H1 (cell line): ENCODE data around the gene FOSB. TPM values are rescaled to one million over a fixed set of nuclear protein-coding genes. Genes with fewer than 3 reads are reported as not detected.
"Not testable (repeated sequence)": the region's sequence is repeated elsewhere in the genome, so short reads cannot be mapped to it uniquely, and the experiment has no call there.

Experiments
- CTCF ChIA-PET: fragments of 300-600 bp; sonication (Branson Sonifier 250); formaldehyde crosslinking; loops from one replicate; lab custom pipeline; 2021; ENCODE audit not compliant: partially characterized antibody; lab: Charles Lee
- POLR2A ChIA-PET: fragments of 300-600 bp; sonication (Branson Sonifier 250); formaldehyde crosslinking; loops from one replicate; lab custom pipeline; 2021; ENCODE audit warnings: inconsistent platforms; ENCODE audit not compliant: partially characterized antibody; lab: Charles Lee
- DNase-seq, 2 experiments: peaks; one replicate each; pipeline versions ENCODE4 v3.0.0 to v3.0.0-alpha.2; 2010 to 2022; ENCODE audit warnings: low spot score in 2 of 2, low read depth in 1 of 2, mixed read lengths in 1 of 2
- FAIRE-seq: peaks from 2 replicates; lab custom pipeline; 2011; peaks lifted over from hg19 to GRCh38; lab: Jason Lieb, UNC
- H2AFZ ChIP-seq: 2 replicates; pipeline ENCODE4 v1.8.1; 2012; ENCODE audit warnings: low read length, inconsistent platforms
- H2AK5ac ChIP-seq: 2 replicates; pipeline ENCODE4 v1.6.1; 2013; ENCODE audit warnings: low read depth, low read length
- H2BK120ac ChIP-seq: replicated peaks from 2 replicates; pipeline ENCODE3; 2013; ENCODE audit warnings: low read depth, low read length, inconsistent platforms
- H2BK12ac ChIP-seq: 2 replicates; pipeline ENCODE4 v1.6.1; 2013; ENCODE audit warnings: low read depth, low read length
- H2BK15ac ChIP-seq: 2 replicates; pipeline ENCODE4 v1.6.1; 2013; ENCODE audit warnings: low read length
- H2BK20ac ChIP-seq: 2 replicates; pipeline ENCODE4 v1.6.1; 2013; ENCODE audit warnings: low read length
- H2BK5ac ChIP-seq: 2 replicates; pipeline ENCODE4 v1.6.1; 2013; ENCODE audit warnings: low read depth, low read length
- H3K14ac ChIP-seq: 2 replicates; pipeline ENCODE4 v1.6.1; 2013; ENCODE audit warnings: inconsistent platforms; ENCODE audit not compliant: insufficient read length
- H3K18ac ChIP-seq: 2 replicates; pipeline ENCODE4 v1.6.1; 2013; ENCODE audit warnings: low read length; ENCODE audit errors: extremely low read depth
- H3K23ac ChIP-seq: 2 replicates; pipeline ENCODE4 v1.6.1; 2013; ENCODE audit warnings: inconsistent platforms; ENCODE audit not compliant: insufficient read length
- H3K23me2 ChIP-seq: 2 replicates; pipeline ENCODE4 v1.6.1; 2013; ENCODE audit warnings: low read depth, low read length
- H3K27ac ChIP-seq: 2 replicates; pipeline ENCODE4 v1.6.1; 2011; ENCODE audit warnings: low read depth, low read length, inconsistent platforms
- H3K27me3 ChIP-seq, 4 experiments: replicated peaks in 1 of 4; 1 replicate in 1 of 4; 2 replicates in 3 of 4; pipeline versions ENCODE4 v1.6.1 to v1.8.1; 2011 to 2013; ENCODE audit warnings: low read length in 3 of 4, mild to moderate bottlenecking in 3 of 4, inconsistent platforms in 2 of 4, mixed read lengths in 2 of 4, moderate library complexity in 1 of 4; ENCODE audit not compliant: control insufficient read depth in 3 of 4, insufficient read depth in 3 of 4; ENCODE audit errors: extremely low read depth in 1 of 4
- H3K36me3 ChIP-seq, 4 experiments: 2 replicates each; pipeline versions ENCODE4 v1.6.1 to v1.8.1; 2011 to 2013; ENCODE audit warnings: mild to moderate bottlenecking in 4 of 4, low read length in 3 of 4, moderate library complexity in 2 of 4, control low read depth in 1 of 4, inconsistent platforms in 1 of 4; ENCODE audit not compliant: insufficient read depth in 4 of 4, control insufficient read depth in 2 of 4
- H3K4ac ChIP-seq: replicated peaks from 2 replicates; pipeline ENCODE3; 2013; ENCODE audit warnings: low read length, low read depth, mixed read lengths, inconsistent platforms; ENCODE audit not compliant: insufficient read length
- H3K4me1 ChIP-seq, 4 experiments: replicated peaks in 1 of 4; 1 replicate in 1 of 4; 2 replicates in 3 of 4; pipeline versions ENCODE4 v1.6.1 to v1.8.1; 2011 to 2013; ENCODE audit warnings: low read length in 3 of 4, inconsistent platforms in 2 of 4, mixed read lengths in 1 of 4; ENCODE audit not compliant: insufficient read depth in 4 of 4, control insufficient read depth in 3 of 4
- H3K4me2 ChIP-seq, 2 experiments: 2 replicates each; pipeline versions ENCODE4 v1.6.1 to v1.8.1; 2011 to 2013; ENCODE audit warnings: low read depth in 2 of 2, low read length in 2 of 2, control low read depth in 1 of 2, inconsistent platforms in 1 of 2, mild to moderate bottlenecking in 1 of 2; ENCODE audit not compliant: insufficient read depth in 1 of 2
- H3K4me3 ChIP-seq, 4 experiments: fragments of 200-600, 300-600 bp in 1 of 4; sonication (generic), shearing (Covaris generic), sonication (Bioruptor Twin) in 1 of 4; 2 replicates each; pipeline versions ENCODE4 v1.5.1 to v1.8.1; 2011 to 2016; ENCODE audit warnings: low read length in 4 of 4, low read depth in 3 of 4, control low read depth in 2 of 4, inconsistent platforms in 2 of 4, mild to moderate bottlenecking in 2 of 4, mixed read lengths in 1 of 4, moderate library complexity in 1 of 4; ENCODE audit not compliant: insufficient read depth in 2 of 4; ENCODE audit errors: extremely low read depth in 1 of 4
- H3K56ac ChIP-seq: replicated peaks from 2 replicates; pipeline ENCODE3; 2013; ENCODE audit warnings: low read depth, mild to moderate bottlenecking, mixed read lengths, low read length, inconsistent platforms; ENCODE audit not compliant: insufficient read length
- H3K79me1 ChIP-seq: 2 replicates; pipeline ENCODE4 v1.6.1; 2013; ENCODE audit warnings: low read depth, low read length, control low read depth
- H3K79me2 ChIP-seq, 2 experiments: 2 replicates each; pipeline versions ENCODE4 v1.6.1 to v1.8.1; 2012 to 2013; ENCODE audit warnings: low read length in 2 of 2, mild to moderate bottlenecking in 2 of 2, inconsistent platforms in 1 of 2; ENCODE audit not compliant: insufficient read depth in 2 of 2, control insufficient read depth in 1 of 2
- H3K9ac ChIP-seq, 4 experiments: replicated peaks in 1 of 4; 1 replicate in 1 of 4; 2 replicates in 3 of 4; pipeline versions ENCODE4 v1.6.1 to v1.8.1; 2011 to 2013; ENCODE audit warnings: low read depth in 3 of 4, low read length in 3 of 4, control low read depth in 2 of 4, mild to moderate bottlenecking in 2 of 4, moderate library complexity in 2 of 4, inconsistent platforms in 1 of 4; ENCODE audit errors: extremely low read depth in 1 of 4
- H3K9me3 ChIP-seq, 2 experiments: 2 replicates each; pipeline versions ENCODE4 v1.6.1 to v1.8.1; 2012 to 2013; ENCODE audit warnings: mild to moderate bottlenecking in 2 of 2, moderate library complexity in 2 of 2, control low read depth in 1 of 2, inconsistent platforms in 1 of 2, low read depth in 1 of 2, low read length in 1 of 2, mixed read lengths in 1 of 2; ENCODE audit not compliant: insufficient read depth in 2 of 2
- H4K20me1 ChIP-seq, 2 experiments: replicated peaks in 1 of 2; 2 replicates each; pipeline versions ENCODE3 to v1.8.1; 2011 to 2013; ENCODE audit warnings: inconsistent platforms in 2 of 2, low read length in 2 of 2, mild to moderate bottlenecking in 1 of 2; ENCODE audit not compliant: insufficient read depth in 2 of 2, control insufficient read depth in 1 of 2
- H4K5ac ChIP-seq: 2 replicates; pipeline ENCODE4 v1.6.1; 2013; ENCODE audit warnings: low read length, low read depth, mixed read lengths, inconsistent platforms; ENCODE audit not compliant: insufficient read length
- H4K8ac ChIP-seq: 2 replicates; pipeline ENCODE4 v1.8.0; 2013; ENCODE audit warnings: mild to moderate bottlenecking, moderate library complexity, low read length, inconsistent platforms; ENCODE audit not compliant: insufficient read depth; ENCODE audit errors: extremely low read depth
- H4K91ac ChIP-seq: replicated peaks from 2 replicates; pipeline ENCODE3; 2013; ENCODE audit warnings: low read length, mixed read lengths, inconsistent platforms; ENCODE audit not compliant: insufficient read length
- whole genome bisulfite sequencing, 2 experiments: shearing (Covaris generic) in 1 of 2; methylation state at CpG; one replicate each; pipeline versions ENCODE4 v1.1.6 to v1.1.7; 2013 to 2015; ENCODE audit warnings: low lambda C conversion rate in 2 of 2, mixed read lengths in 2 of 2, inconsistent platforms in 1 of 2, low coverage in 1 of 2, missing lambda C conversion rate in 1 of 2; ENCODE audit not compliant: insufficient replicate concordance in 2 of 2, insufficient coverage in 1 of 2, insufficient read length in 1 of 2; ENCODE audit errors: extremely low coverage in 1 of 2, missing lambda C conversion rate in 1 of 2; 5-methylcytosine and 5-hydroxymethylcytosine counted together
- polyA plus RNA-seq, 7 experiments: library from polyadenylated mRNA; depleted of rRNA in 3 of 7; stranded (reverse) in 5 of 7; unstranded in 2 of 7; fragments of >200 nt in 5 of 7; fragments of 200-250 nt in 2 of 7; gene quantifications; 1 replicate in 5 of 7; 2 replicates in 1 of 7; 4 replicates in 1 of 7; pipeline versions ENCODE4 v1.2.1 to v1.2.3, GENCODE V29; 2011 to 2013; ENCODE audit warnings: missing spikeins in 2 of 7, mixed read lengths in 2 of 7
- total RNA-seq: library from RNA; stranded (reverse); fragmentation: NEBNext Ultra II Directional; extraction: Animal tissue kit (Norgen Biotek cat#: 25700); gene quantifications from 2 replicates; pipeline ENCODE4 v1.2.1, GENCODE V29; 2021

Gene FOSB
- total and polyA plus RNA-seq, 2 of the 8 experiments (the other 6 are each of a cell fraction or from before 2014, with no cell fraction given) = 0.44 to 2.7 TPM

- not testable (repeated sequence) for FAIRE-seq
- WGBS, 2 experiments = 84% methylated on average over 10 of the region's 11 CpGs; no CpG with 5 or more reads in 1 of the 2 experiments
Observed at GRCh38 chr19:45429896-45430295, 37.9 kb upstream of the FOSB start.

GRCh38 chr19:45431008-45431407 lies 36.8 kb upstream of the FOSB start:
- H3K79me2 ChIP-seq, H3K4me3 ChIP-seq, H3K18ac ChIP-seq, H2BK120ac ChIP-seq, H3K23ac ChIP-seq, H4K20me1 ChIP-seq, H3K56ac ChIP-seq, H2BK5ac ChIP-seq, DNase-seq, H4K5ac ChIP-seq, H2BK20ac ChIP-seq, H3K79me1 ChIP-seq, H3K27me3 ChIP-seq, H3K9me3 ChIP-seq, FAIRE-seq, H3K27ac ChIP-seq, H2AFZ ChIP-seq, H3K9ac ChIP-seq, H3K23me2 ChIP-seq, H3K14ac ChIP-seq, H2BK15ac ChIP-seq, H4K8ac ChIP-seq, H3K4me2 ChIP-seq, H2AK5ac ChIP-seq, H2BK12ac ChIP-seq, H3K36me3 ChIP-seq, H4K91ac ChIP-seq, H3K4ac ChIP-seq, H3K4me1 ChIP-seq: not testable (repeated sequence)
- POLR2A ChIA-PET = interaction anchor here (0.6 to 1.7 kb wide), 5 partner anchors 8 to 75 kb away, joined by 3 to 4 read pairs (median 3); no protein-coding TSS in a partner anchor
- WGBS, 2 experiments = 86% methylated on average over 9 of the region's 9 CpGs; no CpG with 5 or more reads in 1 of the 2 experiments
- CTCF ChIA-PET = interaction anchor here (0.6 to 21.2 kb wide), 3 partner anchors 9 to 299 kb away, joined by 3 to 760 read pairs (median 28); partner anchors contain the start of genes FBXO46 and FOSB

More at GRCh38 chr19:45429896-45430295, 37.9 kb upstream of the FOSB start:
- CTCF ChIA-PET = interaction anchor here (0.6 to 21.2 kb wide), 4 partner anchors 10 to 96 kb away, joined by 3 to 760 read pairs (median 16); partner anchors contain the start of gene FOSB
- H3K18ac ChIP-seq, H2BK5ac ChIP-seq, H3K4me2 ChIP-seq, H4K8ac ChIP-seq, H3K56ac ChIP-seq, POLR2A ChIA-PET, H4K91ac ChIP-seq, H2BK120ac ChIP-seq, H3K9me3 ChIP-seq, H3K4ac ChIP-seq, DNase-seq, H3K23ac ChIP-seq, H3K36me3 ChIP-seq, H3K23me2 ChIP-seq, H3K4me3 ChIP-seq, H3K27me3 ChIP-seq, H3K79me1 ChIP-seq, H3K14ac ChIP-seq, H3K79me2 ChIP-seq, H4K5ac ChIP-seq, H2BK20ac ChIP-seq, H3K9ac ChIP-seq, H2AK5ac ChIP-seq, H4K20me1 ChIP-seq, H3K4me1 ChIP-seq, H2BK12ac ChIP-seq, H2BK15ac ChIP-seq, H3K27ac ChIP-seq, H2AFZ ChIP-seq: not testable (repeated sequence)
